GM13976 (cell line): ENCODE data around the gene CIB4.

Source experiments
- DNase-seq: peaks from one replicate; pipeline ENCODE4 v3.0.0; 2012; ENCODE audit warnings: low spot score
- CTCF ChIP-seq: IDR thresholded peaks from 2 replicates; pipeline ENCODE4 v1.5.1; 2012; ENCODE audit warnings: borderline replicate concordance, mild to moderate bottlenecking; ENCODE audit not compliant: insufficient read depth; ENCODE audit errors: extremely low read depth, missing control alignments, control extremely low read depth
- in situ Hi-C: fragments of 300-500 bp; cut with MboI; formaldehyde crosslinking; loops from one replicate; pipeline ENCODE4 v1.12.0; 2022; ENCODE audit warnings: low sequenced_read_pairs, mixed read lengths, inconsistent platforms; ENCODE audit not compliant: unreplicated experiment

CIB4 gene

GRCh38 chr2:26595146-26595545 is 46.0 kb downstream of the CIB4 start:
- no peak for TF ChIP-seq CTCF
- DNase-seq, result no peak
- in situ Hi-C loops, result no loop called here

GRCh38 chr2:26591619-26592505 is 49.3 kb downstream of the CIB4 start:
- no peak for TF ChIP-seq CTCF
- in situ Hi-C loops, result no loop called here
- no peak for DNase-seq

GRCh38 chr2:26590980-26591618 is 50.1 kb downstream of the CIB4 start:
- no peak for DNase-seq
- in situ Hi-C loops, result no loop called here
- no peak for TF ChIP-seq CTCF

GRCh38 chr2:26590508-26590907 is 50.7 kb downstream of the CIB4 start:
- no peak for DNase-seq
- TF ChIP-seq CTCF, result no peak
- in situ Hi-C loops, result no loop called here

- in situ Hi-C loops, result no loop called here
- no peak for DNase-seq
- TF ChIP-seq CTCF, result no peak
Measured at GRCh38 chr2:26588576-26588975, 52.6 kb downstream of the CIB4 start.

GRCh38 chr2:26587994-26588393 is 53.2 kb downstream of the CIB4 start:
- in situ Hi-C loops, result no loop called here
- DNase-seq, result no peak
- no peak for TF ChIP-seq CTCF
